B cell (primary cell): ENCODE data around the gene TANC1. TPM values are rescaled to one million over a fixed set of nuclear protein-coding genes. Genes with fewer than 3 reads are reported as not detected.

Source experiments
- ATAC-seq: fragments of 200-7000 bp; cut with Tn5 transposase; one replicate; pipeline ENCODE4 v1.10.0; 2021; ENCODE audit warnings: low read depth, mild to moderate bottlenecking, moderate number of reproducible peaks, moderate library complexity
- CTCF ChIA-PET: fragments of 350-600 bp; sonication (Branson Sonifier 250); formaldehyde crosslinking; loops from one replicate; lab custom pipeline; 2021; ENCODE audit warnings: antibody characterized with exemption, inconsistent platforms; lab: Charles Lee
- POLR2A ChIA-PET: fragments of 350-600 bp; sonication (Branson Sonifier 250); formaldehyde crosslinking; loops from one replicate; lab custom pipeline; 2021; ENCODE audit warnings: antibody characterized with exemption; lab: Charles Lee
- DNase-seq: peaks from one replicate; pipeline ENCODE4 v3.0.0; 2013
- H2AFZ ChIP-seq: 2 replicates; pipeline ENCODE4 v1.6.1; 2012; ENCODE audit warnings: mild to moderate bottlenecking, low read depth, low read length; ENCODE audit not compliant: insufficient read depth, poor library complexity, severe bottlenecking
- H3K27ac ChIP-seq, 2 donors: 1 replicate in 1 of 2; 2 replicates in 1 of 2; pipeline ENCODE4 v1.5.1; 2012 to 2013; ENCODE audit warnings: low read length in 2 of 2, mild to moderate bottlenecking in 2 of 2, moderate library complexity in 1 of 2
- H3K27me3 ChIP-seq, 4 experiments: fragments of 200-600 bp in 1 of 4; sonication (generic) in 1 of 4; replicated peaks in 1 of 4; 1 replicate in 2 of 4; 2 replicates in 2 of 4; pipeline versions ENCODE4 v1.6.1 to v1.7.0; 2013 to 2016; ENCODE audit warnings: low read length in 3 of 4, mild to moderate bottlenecking in 2 of 4, mixed read lengths in 1 of 4, moderate library complexity in 1 of 4; ENCODE audit not compliant: insufficient read depth in 4 of 4, control insufficient read depth in 3 of 4; ENCODE audit errors: control extremely low read depth in 1 of 4
- H3K36me3 ChIP-seq, 2 experiments: replicated peaks in 1 of 2; 1 replicate in 1 of 2; 2 replicates in 1 of 2; pipeline versions ENCODE4 v1.6.1 to v1.7.1; 2013; ENCODE audit warnings: low read length in 1 of 2; ENCODE audit not compliant: insufficient read depth in 2 of 2, control insufficient read depth in 1 of 2; ENCODE audit errors: control extremely low read depth in 1 of 2, extremely low read depth in 1 of 2
- H3K4me1 ChIP-seq, 2 donors: fragments of 200-600 bp in 1 of 2; sonication (generic) in 1 of 2; 1 replicate in 1 of 2; 2 replicates in 1 of 2; pipeline versions ENCODE4 v1.5.1 to v1.6.1; 2013 to 2017; ENCODE audit warnings: low read length in 2 of 2; ENCODE audit not compliant: control insufficient read depth in 2 of 2, insufficient read depth in 2 of 2
- H3K4me2 ChIP-seq: replicated peaks from 2 replicates; pipeline ENCODE3; 2012; ENCODE audit warnings: mild to moderate bottlenecking, low read depth, low read length; ENCODE audit not compliant: poor library complexity, severe bottlenecking
- H3K4me3 ChIP-seq, 5 experiments: fragments of 200-600 bp in 1 of 5; sonication (generic) in 1 of 5; 1 replicate in 3 of 5; 2 replicates in 2 of 5; pipeline versions ENCODE4 v1.5.1 to v1.7.0; 2011 to 2016; ENCODE audit warnings: low read length in 4 of 5, mild to moderate bottlenecking in 4 of 5, low read depth in 2 of 5, control low read depth in 1 of 5, moderate library complexity in 1 of 5; ENCODE audit not compliant: insufficient read depth in 1 of 5; ENCODE audit errors: control extremely low read depth in 1 of 5, extremely low read depth in 1 of 5
- H3K79me2 ChIP-seq: fragments of 200-600 bp; sonication (generic); one replicate; pipeline ENCODE4 v1.6.0; 2016; ENCODE audit warnings: low read length; ENCODE audit not compliant: control insufficient read depth, insufficient read depth
- H3K9ac ChIP-seq: fragments of 200-600 bp; sonication (generic); 2 replicates; pipeline ENCODE4 v1.6.1; 2017; ENCODE audit warnings: mild to moderate bottlenecking, low read length, moderate library complexity
- H3K9me3 ChIP-seq, 3 donors: one replicate each; pipeline versions ENCODE4 v1.6.1 to v1.7.1; 2013; ENCODE audit warnings: low read length in 2 of 3; ENCODE audit not compliant: control insufficient read depth in 2 of 3, insufficient read depth in 1 of 3; ENCODE audit errors: control extremely low read depth in 1 of 3
- H4K20me1 ChIP-seq: 2 replicates; pipeline ENCODE4 v1.6.0; 2012; ENCODE audit warnings: mild to moderate bottlenecking, low read length; ENCODE audit not compliant: insufficient read depth, control insufficient read depth, poor library complexity, severe bottlenecking
- H3K27ac Mint-ChIP-seq: one replicate; pipeline ENCODE4 v1.8.0; 2021; ENCODE audit warnings: mixed read lengths
- H3K27me3 Mint-ChIP-seq: one replicate; pipeline ENCODE4 v1.8.0; 2021; ENCODE audit warnings: mixed read lengths
- H3K4me1 Mint-ChIP-seq: one replicate; pipeline ENCODE4 v1.8.0; 2021; ENCODE audit warnings: mixed read lengths
- H3K4me3 Mint-ChIP-seq: one replicate; pipeline ENCODE4 v1.8.0; 2021; ENCODE audit warnings: mixed read lengths
- H3K9me3 Mint-ChIP-seq: one replicate; pipeline ENCODE4 v1.8.0; 2022; ENCODE audit warnings: mixed read lengths; ENCODE audit not compliant: insufficient read depth
- EZH2 ChIP-seq: IDR thresholded peaks from 2 replicates; pipeline ENCODE4 v1.6.1; 2012; ENCODE audit warnings: borderline replicate concordance, low read depth, mild to moderate bottlenecking, moderate library complexity, low read length; ENCODE audit not compliant: insufficient read depth, poor library complexity, severe bottlenecking
- WGBS: methylation state at CpG from one replicate; pipeline ENCODE4 v1.1.5; 2013; ENCODE audit warnings: missing lambda C conversion rate; ENCODE audit not compliant: insufficient coverage; 5-methylcytosine and 5-hydroxymethylcytosine counted together
- intact Hi-C: fragments of 100-400 bp; cut with micrococcal nuclease; formaldehyde crosslinking; loops from one replicate; pipeline ENCODE4 v1.10.0; 2022
- polyA plus RNA-seq: library from polyadenylated mRNA; depleted of rRNA; stranded (reverse); fragments of >200 nt; gene quantifications from 2 replicates; pipeline ENCODE4 v1.2.3, GENCODE V29; 2012
- total RNA-seq, 2 donors: library from RNA; stranded (reverse); fragments of 120-200 nt in 1 of 2; gene quantifications; 1 replicate in 1 of 2; 2 replicates in 1 of 2; pipeline versions ENCODE4 v1.2.3 to v1.2.4, GENCODE V29; 2013 to 2022
- TF ChIP-seq, protein P1 (sequence below): fragments of 200-600 bp; IDR thresholded peaks from one replicate; pipeline ENCODE4 v1.8.0; 2022; ENCODE audit warnings: antibody characterized with exemption, mild to moderate bottlenecking

TANC1 gene
- total and polyA plus RNA-seq, 2 donors (not counting 1 experiment from before 2014, with no cell fraction given) = 0.13 TPM; not detected in 1

DNA sequence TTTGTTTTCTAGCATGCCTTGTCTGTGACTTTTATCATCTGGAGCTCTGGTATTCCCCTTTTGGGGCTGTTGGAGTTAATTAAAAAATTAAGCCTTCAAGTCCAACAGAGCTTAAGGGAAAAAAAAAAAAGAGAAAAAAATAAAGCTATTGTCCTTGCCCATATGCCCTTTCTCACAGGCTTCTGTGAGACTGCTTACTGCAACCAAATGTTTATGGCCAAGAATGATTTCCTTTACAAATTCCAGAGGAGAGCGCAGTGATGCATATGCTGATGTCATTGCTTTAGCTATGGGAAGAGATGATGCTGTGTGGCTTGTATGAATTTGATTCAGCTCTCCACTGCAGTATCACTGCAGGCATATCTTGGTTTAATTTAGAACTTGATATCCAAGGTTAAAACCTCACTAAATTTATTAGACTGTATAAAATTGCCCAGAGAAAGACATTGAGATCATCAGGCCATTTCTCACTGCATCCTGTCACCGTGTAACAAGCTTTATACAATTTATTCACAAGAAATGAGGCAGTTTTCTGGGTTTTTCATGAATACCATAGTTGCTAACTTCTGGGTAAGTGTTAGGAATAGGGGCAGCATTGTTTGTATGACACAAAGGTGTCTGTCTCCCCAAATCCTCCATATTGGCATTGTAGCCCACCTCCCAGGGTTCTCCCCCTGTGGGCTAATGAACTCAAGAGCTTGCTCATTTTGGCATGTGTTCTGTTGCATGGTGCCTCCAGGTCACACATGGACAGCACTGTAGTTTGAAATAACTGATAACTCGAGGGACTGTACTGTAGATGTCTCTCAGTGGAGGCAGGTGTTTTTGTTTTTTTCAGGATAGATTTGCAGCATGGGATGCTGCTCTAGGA is 85.0 kb downstream of the TANC1 start:
- H3K4me1 ChIP-seq = no peaks in the 10 kb centered on the region
- no peaks in the 10 kb centered on the region for H3K36me3 ChIP-seq
- no peaks in the 10 kb centered on the region for H3K79me2 ChIP-seq
- no peak overlapping the region for H2AFZ ChIP-seq
- no peak overlapping the region for H3K27ac ChIP-seq
- 89% methylated on average over 1 of the region's 3 CpGs for whole genome bisulfite sequencing
- no peaks in the 10 kb centered on the region for H3K27me3 ChIP-seq
- H4K20me1 ChIP-seq = no peaks in the 10 kb centered on the region
- Mint-ChIP-seq H3K27ac (no peak overlapping the region), H3K4me1 (no peaks in the 10 kb centered on the region), H3K9me3 (no peaks in the 10 kb centered on the region), H3K27me3 (peaks cover 13% of the 10 kb centered on the region), H3K4me3 (no peak overlapping the region)
- TF ChIP-seq, protein P1, sequence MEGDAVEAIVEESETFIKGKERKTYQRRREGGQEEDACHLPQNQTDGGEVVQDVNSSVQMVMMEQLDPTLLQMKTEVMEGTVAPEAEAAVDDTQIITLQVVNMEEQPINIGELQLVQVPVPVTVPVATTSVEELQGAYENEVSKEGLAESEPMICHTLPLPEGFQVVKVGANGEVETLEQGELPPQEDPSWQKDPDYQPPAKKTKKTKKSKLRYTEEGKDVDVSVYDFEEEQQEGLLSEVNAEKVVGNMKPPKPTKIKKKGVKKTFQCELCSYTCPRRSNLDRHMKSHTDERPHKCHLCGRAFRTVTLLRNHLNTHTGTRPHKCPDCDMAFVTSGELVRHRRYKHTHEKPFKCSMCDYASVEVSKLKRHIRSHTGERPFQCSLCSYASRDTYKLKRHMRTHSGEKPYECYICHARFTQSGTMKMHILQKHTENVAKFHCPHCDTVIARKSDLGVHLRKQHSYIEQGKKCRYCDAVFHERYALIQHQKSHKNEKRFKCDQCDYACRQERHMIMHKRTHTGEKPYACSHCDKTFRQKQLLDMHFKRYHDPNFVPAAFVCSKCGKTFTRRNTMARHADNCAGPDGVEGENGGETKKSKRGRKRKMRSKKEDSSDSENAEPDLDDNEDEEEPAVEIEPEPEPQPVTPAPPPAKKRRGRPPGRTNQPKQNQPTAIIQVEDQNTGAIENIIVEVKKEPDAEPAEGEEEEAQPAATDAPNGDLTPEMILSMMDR = no peak
- no peak for TF ChIP-seq EZH2
- no peak for DNase-seq
- no peak overlapping the region for H3K4me2 ChIP-seq
- no peak overlapping the region for H3K4me3 ChIP-seq
- ChIA-PET CTCF (no interaction called here), POLR2A (no interaction called here)
- intact Hi-C loops = no loop called here
- H3K9me3 ChIP-seq = no peaks in the 10 kb centered on the region
- H3K9ac ChIP-seq = no peak overlapping the region
- no peak for ATAC-seq

GRCh38 chr2:159054032-159054334 is 85.5 kb downstream of the TANC1 start:
- ChIA-PET POLR2A (no interaction called here), CTCF (no interaction called here)
- intact Hi-C loops = no loop called here

More at GRCh38 chr2:159054032-159054334, 85.5 kb downstream of the TANC1 start:
- Histone ChIP-seq H3K4me3 (no peak overlapping the region), H3K27ac (no peak overlapping the region), H3K27me3 (no peaks in the 10 kb centered on the region), H3K4me2 (no peak overlapping the region), H2AFZ (no peak overlapping the region), H3K9ac (no peak overlapping the region), H3K36me3 (no peaks in the 10 kb centered on the region), H4K20me1 (no peaks in the 10 kb centered on the region), H3K4me1 (no peaks in the 10 kb centered on the region), H3K9me3 (no peaks in the 10 kb centered on the region), H3K79me2 (no peaks in the 10 kb centered on the region)
- Mint-ChIP-seq H3K4me1 (no peaks in the 10 kb centered on the region), H3K27me3 (peaks cover 11% of the 10 kb centered on the region), H3K9me3 (no peaks in the 10 kb centered on the region), H3K4me3 (no peak overlapping the region), H3K27ac (no peak overlapping the region)
- ATAC-seq (no peak), DNase-seq (no peak)
- no peak for TF ChIP-seq EZH2
- TF ChIP-seq, protein P1 = no peak
- 100% methylated on average over 3 of the region's 3 CpGs for WGBS
